HG03045 (cell line): ENCODE measurements around the gene NKX2-4.
"Not testable (repeated sequence)": the region's sequence is repeated elsewhere in the genome, so short reads cannot be mapped to it uniquely, and the experiment has no call there.

ENCODE experiments used
- ATAC-seq: cut with Tn5 transposase; IDR thresholded peaks from one replicate; pipeline ENCODE4 v1.9.1; 2021; ENCODE audit warnings: mild to moderate bottlenecking, moderate library complexity; ENCODE audit not compliant: unreplicated experiment

Gene NKX2-4

GRCh38 chr20:21394551-21394950 is 2.8 kb downstream of the NKX2-4 start:
- no peak for ATAC-seq

DNA sequence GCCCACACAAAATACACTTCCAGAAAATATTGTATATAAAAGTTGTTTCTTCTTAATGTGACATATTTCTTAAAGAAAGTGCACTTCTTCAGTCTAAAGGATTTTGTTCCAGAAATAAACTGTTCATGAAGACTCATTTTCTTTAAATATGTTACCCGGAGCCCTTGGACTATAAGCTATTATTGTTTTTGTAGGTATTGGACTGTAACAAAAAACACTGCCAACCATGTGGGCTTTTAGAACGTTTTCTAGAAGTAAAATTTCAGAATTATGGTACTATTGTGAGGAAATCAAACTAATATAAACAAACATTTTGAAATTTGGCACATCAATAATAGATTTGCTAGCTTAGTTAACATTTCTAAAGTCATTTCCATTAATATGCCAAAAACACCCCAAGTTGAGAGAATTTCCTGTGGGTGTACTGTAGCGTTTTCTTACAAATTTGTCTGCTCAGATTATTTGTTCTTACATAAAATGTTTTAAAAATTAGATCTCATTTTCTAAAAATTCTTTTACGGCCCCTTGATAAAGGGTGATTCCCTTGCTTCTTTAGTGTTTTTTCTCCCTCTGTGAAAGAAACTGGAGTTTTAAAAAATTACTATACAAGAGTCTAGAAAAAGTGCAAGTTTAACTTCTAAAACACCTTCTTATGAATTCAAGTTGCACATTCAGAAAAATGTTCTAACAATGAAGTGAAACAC is 3.4 kb downstream of the NKX2-4 start:
- ATAC-seq, result no peak

DNA sequence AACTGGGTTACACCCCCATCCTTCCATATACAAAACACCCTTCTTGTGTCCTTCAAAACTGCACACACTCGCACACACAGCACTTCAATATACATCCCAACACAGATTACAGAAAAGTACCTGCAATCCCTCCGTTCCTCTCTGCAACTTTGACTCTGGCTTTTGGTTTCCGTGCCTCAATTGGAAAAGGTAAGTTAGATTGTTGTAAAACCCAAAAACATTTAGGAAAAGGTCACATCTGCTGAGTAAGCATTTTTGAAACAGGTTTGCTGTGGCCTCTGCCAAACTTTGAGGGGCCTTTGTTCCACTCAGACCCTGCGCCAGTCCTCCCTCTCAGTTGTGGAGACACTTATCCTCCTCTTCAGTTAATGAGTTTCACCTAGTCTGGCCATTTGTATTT is 4.2 kb downstream of the NKX2-4 start:
- no peak for ATAC-seq

DNA sequence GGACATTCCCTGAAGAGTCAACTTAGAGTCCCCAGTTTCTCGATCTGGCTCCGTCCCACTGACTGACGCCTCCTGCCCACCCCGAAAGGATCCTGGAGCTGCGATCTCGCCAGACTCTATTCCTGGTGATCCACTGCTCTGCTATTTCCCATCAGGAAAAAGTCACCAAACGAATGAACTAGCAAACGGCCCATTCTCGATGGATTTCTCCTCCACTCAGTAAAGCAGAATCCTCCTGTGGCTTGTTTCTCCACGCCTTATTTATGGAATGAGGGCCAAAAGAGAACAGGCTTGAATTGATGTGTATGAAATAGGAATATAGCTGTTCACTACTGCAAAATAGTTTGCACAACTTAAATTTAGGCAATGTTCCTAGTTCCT is 5.4 kb downstream of the NKX2-4 start:
- ATAC-seq, result no peak

GRCh38 chr20:21391185-21391971 is 5.9 kb downstream of the NKX2-4 start:
- no peak for ATAC-seq

GRCh38 chr20:21390768-21391167 is 6.6 kb downstream of the NKX2-4 start:
- no peak for ATAC-seq

DNA sequence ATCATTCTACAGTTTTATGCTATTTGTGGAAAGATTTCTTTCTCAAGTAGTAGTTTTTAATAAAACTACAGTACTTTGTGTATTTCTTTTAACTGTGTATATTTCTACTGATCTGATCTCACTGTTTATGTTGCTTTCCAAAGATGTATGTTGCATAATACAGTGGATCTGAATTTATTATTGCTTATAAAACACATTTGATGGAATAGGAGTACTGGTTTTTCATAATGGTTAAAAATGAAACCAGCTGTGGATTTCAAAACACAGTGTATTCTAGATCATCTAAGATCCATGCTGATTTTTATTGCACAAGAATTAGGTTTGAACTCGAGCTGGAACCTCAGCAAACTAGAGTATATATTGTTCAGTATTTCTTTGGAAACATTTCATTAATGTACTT is 8.0 kb downstream of the NKX2-4 start:
- ATAC-seq, result no peak

DNA sequence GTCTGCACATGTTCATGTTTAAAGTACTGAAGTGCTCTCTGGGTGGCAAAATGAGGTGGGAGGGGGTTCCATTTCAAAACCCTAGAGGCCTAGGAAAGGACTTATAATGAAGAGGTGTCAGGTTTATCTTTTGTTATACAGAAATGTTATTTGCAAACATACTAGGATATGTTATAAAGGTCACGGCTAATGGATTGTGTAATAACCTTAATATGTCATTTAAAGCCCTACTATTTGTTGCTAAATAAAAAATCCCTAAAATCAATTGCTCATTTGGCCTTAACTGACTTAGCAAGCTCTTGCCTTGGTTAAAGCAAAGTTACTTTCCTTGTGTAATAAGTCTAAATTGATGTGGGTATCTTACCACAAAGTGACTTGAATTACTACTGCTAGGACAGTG is 8.8 kb downstream of the NKX2-4 start:
- no peak for ATAC-seq

GRCh38 chr20:21387528-21387927 is 9.8 kb downstream of the NKX2-4 start:
- no peak for ATAC-seq

- no peak for ATAC-seq
Measured at GRCh38 chr20:21386111-21386510, 11.2 kb downstream of the NKX2-4 start.

DNA sequence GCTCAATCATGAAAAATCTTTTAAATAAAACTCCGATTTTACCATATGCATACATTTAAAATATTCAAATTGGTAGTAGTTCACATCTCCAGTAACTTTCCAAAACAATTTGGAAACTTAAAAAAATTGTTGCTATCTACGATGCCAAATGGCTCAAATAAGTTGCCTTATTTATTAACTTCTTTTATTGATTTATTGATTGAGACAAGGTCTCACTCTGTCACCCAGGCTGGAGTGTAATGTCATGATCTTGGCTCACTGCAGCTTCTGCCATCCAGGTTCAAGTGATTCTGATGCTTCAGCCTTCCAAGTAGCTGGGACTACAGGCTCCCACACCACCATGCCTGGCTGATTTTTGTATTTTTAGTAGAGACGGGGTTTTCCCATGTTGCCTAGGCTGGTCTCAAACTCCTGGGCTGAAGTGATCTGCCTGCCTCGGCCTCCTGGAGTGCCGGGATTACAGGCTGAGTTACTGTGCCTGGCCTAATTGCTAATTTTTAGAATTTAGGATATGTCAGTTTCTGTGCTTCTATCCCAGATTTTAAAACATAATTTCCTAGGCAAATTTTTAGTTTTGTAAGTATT is 12.9 kb downstream of the NKX2-4 start:
- no peak for ATAC-seq

DNA sequence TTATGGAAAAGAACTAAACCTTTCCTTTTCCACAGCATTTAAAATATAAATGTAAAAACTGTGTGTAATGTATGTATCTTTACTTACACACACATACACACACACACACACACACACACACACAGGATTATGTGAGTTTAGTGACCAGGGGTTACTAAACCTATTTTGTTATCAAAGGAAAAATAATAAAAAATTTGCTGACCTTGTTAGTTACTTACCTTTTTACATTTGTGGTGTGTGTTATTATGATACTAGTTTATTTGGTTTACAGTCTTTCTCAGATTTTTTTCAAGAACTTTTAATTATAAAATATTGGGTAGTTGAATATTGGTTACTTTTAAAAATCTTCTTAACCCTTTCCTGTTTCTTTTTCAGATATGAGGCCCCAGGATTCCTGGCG is 15.7 kb downstream of the NKX2-4 start:
- ATAC-seq, result no peak

- ATAC-seq, result no peak
Measured at GRCh38 chr20:21380711-21381110, 16.6 kb downstream of the NKX2-4 start.

- ATAC-seq, result no peak
Measured at GRCh38 chr20:21378259-21378658, 19.1 kb downstream of the NKX2-4 start.

DNA sequence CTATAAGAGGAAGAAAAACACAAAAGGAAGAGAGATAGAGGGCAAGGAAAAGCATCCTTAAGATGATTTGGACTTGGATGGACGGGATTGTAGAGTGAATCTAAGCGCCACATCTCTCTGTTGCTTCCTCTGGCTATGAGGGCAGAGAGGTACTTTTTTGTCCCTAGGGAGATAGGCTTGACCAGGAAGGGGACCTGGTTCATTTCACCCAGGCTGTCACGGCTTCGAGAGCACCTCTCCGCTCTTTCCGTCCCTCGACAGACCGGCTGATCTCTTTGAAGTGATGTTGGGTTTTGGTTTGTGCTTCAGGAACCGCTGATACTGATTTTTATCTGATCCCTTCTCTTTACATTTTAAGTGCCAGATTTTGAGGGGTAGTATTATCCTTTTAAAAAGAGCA is 19.6 kb downstream of the NKX2-4 start:
- ATAC-seq, result no peak

- no peak for ATAC-seq
Measured at GRCh38 chr20:21376626-21377025, 20.7 kb downstream of the NKX2-4 start.

DNA sequence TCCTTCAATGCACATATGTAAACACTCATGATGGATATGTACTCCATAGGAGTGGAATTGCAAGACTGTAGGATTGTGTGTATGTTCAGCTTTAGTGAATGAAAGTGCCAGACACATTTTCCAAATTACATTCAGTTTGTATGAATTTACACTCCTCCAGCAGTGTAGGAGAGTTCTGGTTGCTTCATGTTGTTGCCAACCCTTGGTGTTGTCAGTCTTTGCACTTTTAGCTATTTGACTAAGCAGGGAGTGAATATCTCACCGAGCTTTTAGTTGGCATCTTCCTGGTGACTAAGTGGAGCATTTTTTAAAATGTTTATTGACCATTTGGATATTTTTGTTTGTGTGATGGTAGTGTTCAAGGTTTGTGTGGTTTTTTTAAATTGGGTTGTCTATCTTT is 23.9 kb downstream of the NKX2-4 start:
- ATAC-seq, result no peak

DNA sequence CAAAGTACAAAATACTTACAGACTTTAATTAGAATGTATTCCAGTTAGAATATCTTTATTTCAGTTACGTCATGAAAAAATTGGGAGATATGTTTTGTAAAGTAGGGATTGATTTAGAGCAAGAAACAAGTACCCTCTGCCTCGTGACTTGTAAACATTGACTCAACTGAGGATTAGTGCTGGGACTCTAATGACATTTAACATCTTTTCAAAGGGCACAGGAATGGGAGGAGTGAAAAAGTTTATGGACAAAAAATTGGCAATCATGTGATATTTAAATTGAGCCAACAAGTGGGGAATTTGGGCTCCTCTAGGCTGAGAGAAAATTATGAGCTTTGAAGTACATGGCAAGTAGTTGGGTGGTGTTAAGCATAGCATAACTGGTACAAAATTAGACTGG is 25.3 kb downstream of the NKX2-4 start:
- ATAC-seq, result no peak

- no peak for ATAC-seq
Measured at GRCh38 chr20:21371193-21371592, 26.1 kb downstream of the NKX2-4 start.

GRCh38 chr20:21368791-21369190 is 28.5 kb downstream of the NKX2-4 start:
- no peak for ATAC-seq

GRCh38 chr20:21366273-21366672 is 31.1 kb downstream of the NKX2-4 start:
- ATAC-seq, result not testable (repeated sequence)

DNA sequence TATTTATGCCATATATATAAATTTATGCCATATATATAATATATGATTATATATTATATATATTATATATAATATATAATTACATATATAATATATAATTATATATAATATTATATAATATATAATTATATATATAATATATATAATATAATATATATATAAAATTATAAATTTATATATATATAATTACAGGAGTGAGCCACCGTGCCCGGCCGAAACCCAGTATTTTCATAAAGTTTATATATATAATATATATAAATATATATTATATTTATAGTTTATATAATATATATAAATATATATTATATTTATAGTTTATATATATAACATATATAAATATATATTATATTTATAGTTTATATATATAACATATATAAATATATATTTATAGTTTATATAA is 31.6 kb downstream of the NKX2-4 start:
- no peak for ATAC-seq
